Measurements from ENCODE around the gene HABP2.

Gene HABP2

DNA sequence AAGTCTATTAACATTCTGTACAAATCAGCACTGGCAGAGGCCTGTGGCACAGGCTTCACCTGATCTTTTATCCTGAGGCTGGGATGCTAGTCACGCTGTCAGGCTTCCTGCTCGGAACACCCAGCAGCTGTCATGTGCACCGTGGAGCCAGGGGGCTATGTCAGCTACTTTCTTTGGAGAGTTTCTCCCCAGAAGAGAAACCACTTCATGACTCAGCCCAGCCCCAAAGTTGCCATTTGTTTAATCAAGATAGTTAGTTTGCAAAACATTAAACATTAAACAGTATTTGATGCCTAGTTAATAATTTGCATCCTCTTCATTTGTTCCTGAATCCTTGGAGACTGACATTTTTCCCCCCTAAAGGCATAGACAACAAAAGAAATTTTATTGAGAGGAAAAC, at the start of gene HABP2:
TSS of gene HABP2 (plus strand) at position 353 of the 400 bp plus-strand sequence. CDS start 69 bp downstream, outside the sequence.
- Histone ChIP-seq H3K4me2 (no peak within 1 kb of the TSS), H3K36me3 (no peaks in the 10 kb centered on the region), H3K4me3 (no peak within 1 kb of the TSS), H3K9me3 (no peaks in the 10 kb centered on the region), H3K4me1 (peaks cover 21% of the 10 kb centered on the region), H4K20me1 (no peaks in the 10 kb centered on the region), H3K9ac (no peak within 1 kb of the TSS), H3K27ac (no peak within 1 kb of the TSS), H3K27me3 (no peaks in the 10 kb centered on the region)
- no peak for TF ChIP-seq Cebpa-rat (IDR thresholded peaks at IDR 0.05)

DNA sequence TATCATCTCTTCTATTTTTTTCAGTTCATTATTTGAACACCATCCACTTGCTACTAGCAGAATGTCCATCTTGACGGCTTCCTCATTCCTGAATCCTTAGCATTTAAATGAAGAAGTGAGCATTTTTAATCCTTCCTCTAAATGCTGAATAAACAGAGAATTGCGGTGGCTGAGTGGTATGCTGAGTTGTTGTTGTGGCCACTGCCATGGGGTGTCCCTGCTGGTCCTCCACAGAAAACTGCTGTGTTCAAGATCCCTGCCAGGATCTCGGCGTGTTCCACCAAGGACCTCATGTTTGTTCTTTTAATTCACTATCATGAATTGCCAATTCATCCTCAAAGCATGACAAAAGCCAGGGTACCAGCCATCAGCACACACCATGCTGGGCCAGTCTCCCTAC, 48.9 kb upstream of the HABP2 start:
- H3K27ac ChIP-seq: no peak overlapping the region
- no peaks in the 10 kb centered on the region for H3K9me3 ChIP-seq
- TF ChIP-seq Cebpa-rat (IDR thresholded peaks at IDR 0.05): no peak
- H3K4me1 ChIP-seq: peaks cover 4% of the 10 kb centered on the region; the same call in 1 of the 2 replicates
- H3K4me3 ChIP-seq: no peak overlapping the region
- no peaks in the 10 kb centered on the region for H3K27me3 ChIP-seq
- H3K36me3 ChIP-seq: no peaks in the 10 kb centered on the region
- no peaks in the 10 kb centered on the region for H4K20me1 ChIP-seq
- H3K4me2 ChIP-seq: no peak overlapping the region
- no peak overlapping the region for H3K9ac ChIP-seq

DNA sequence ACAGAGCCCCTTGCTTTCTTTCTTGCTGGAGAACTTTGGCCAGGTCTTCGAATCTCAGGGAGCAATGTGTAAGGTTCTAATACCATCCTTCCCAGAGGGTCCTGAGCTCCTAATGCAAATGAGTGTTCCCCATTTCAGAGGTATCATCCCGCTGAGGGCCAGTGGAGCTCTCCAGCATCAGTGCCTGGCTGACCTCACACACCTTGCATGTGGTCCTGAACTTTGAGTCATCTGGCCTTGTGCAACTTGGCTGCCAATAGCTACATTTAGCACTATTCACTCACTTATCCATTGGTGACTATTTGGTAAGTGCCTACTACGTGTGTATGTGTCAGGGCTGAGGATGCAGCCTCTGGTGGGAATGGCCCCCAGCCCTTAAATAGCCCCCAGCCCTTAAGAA, 48.4 kb upstream of the HABP2 start:
- no peaks in the 10 kb centered on the region for H3K27me3 ChIP-seq
- no peaks in the 10 kb centered on the region for H4K20me1 ChIP-seq
- no peaks in the 10 kb centered on the region for H3K9me3 ChIP-seq
- no peak overlapping the region for H3K27ac ChIP-seq
- no peak overlapping the region for H3K4me3 ChIP-seq
- no peak overlapping the region for H3K9ac ChIP-seq
- H3K4me1 ChIP-seq: no peaks in the 10 kb centered on the region
- no peak overlapping the region for H3K4me2 ChIP-seq
- TF ChIP-seq Cebpa-rat (IDR thresholded peaks at IDR 0.05): no peak
- H3K36me3 ChIP-seq: no peaks in the 10 kb centered on the region

DNA sequence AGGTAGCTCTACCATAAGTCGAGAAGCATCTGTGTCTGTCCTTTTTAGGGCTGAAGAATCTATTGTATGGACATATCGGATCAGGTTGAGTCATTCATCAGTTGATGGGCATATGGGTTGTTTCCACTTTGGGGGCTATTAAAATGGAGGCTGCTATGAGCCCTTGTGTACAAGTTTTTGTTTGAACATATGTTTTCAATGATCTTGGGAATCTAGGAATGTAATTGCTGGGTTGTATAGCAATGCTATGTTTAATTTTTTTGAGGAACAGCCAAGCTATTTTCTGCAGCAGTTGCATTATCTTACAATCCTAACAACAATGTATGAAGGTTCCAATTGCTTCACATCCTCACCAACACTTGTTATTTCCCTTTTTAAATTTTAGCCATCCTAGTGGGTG, 46.4 kb upstream of the HABP2 start:
- no peaks in the 10 kb centered on the region for H3K36me3 ChIP-seq
- H3K4me3 ChIP-seq: no peak overlapping the region
- no peaks in the 10 kb centered on the region for H4K20me1 ChIP-seq
- H3K9ac ChIP-seq: no peak overlapping the region
- H3K27ac ChIP-seq: no peak overlapping the region
- H3K9me3 ChIP-seq: peaks cover 1% of the 10 kb centered on the region; the same call in 1 of the 2 replicates
- no peak for TF ChIP-seq Cebpa-rat (IDR thresholded peaks at IDR 0.05)
- H3K4me2 ChIP-seq: no peak overlapping the region
- H3K27me3 ChIP-seq: no peaks in the 10 kb centered on the region
- H3K4me1 ChIP-seq: no peaks in the 10 kb centered on the region

DNA sequence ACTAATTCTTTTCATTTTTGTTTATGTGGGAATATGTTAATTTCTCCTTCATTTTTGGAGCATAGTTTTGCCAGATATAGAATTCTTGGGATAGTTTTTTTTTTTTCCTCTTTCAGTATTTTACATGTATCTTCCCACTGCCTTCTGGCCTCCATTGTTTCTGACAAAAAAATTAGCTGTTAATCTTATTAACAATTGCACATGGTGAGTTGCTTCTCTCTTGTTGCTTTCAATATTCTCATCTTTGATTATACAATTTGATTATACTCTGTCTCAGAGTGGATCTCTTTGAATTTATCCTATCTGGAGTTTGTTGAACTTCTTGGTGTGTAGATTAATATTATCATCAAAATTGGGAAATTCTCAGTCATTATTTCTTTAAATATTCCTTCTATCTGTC, 41.4 kb upstream of the HABP2 start:
- no peak for TF ChIP-seq Cebpa-rat (IDR thresholded peaks at IDR 0.05)
- H3K36me3 ChIP-seq: no peaks in the 10 kb centered on the region
- H3K27ac ChIP-seq: no peak overlapping the region
- no peaks in the 10 kb centered on the region for H4K20me1 ChIP-seq
- H3K4me3 ChIP-seq: no peak overlapping the region
- no peaks in the 10 kb centered on the region for H3K4me1 ChIP-seq
- no peak overlapping the region for H3K9ac ChIP-seq
- H3K27me3 ChIP-seq: no peaks in the 10 kb centered on the region
- peaks cover 16% of the 10 kb centered on the region; the same call in 1 of the 2 replicates for H3K9me3 ChIP-seq
- no peak overlapping the region for H3K4me2 ChIP-seq

DNA sequence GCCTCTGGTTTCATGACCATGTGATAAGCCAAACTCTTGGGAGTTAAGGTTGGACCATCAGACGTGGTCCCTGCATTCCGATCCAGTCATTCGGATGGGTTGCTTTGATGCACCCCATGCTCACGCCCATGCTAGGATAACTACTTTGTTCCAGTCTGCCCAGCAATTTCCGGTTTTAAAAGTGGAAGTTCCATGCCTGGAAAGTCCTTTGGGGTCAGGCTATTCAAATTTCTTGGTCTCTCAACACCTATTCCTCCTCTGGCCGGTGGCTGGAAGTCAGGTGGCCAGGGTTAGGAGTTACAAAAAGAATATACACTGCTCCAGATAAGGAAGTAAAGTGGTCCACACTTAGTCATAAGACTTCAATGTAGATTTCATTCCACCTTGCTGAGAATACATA, 37.7 kb upstream of the HABP2 start:
- peaks cover 16% of the 10 kb centered on the region; the same call in 1 of the 2 replicates for H3K9me3 ChIP-seq
- H3K4me2 ChIP-seq: no peak overlapping the region
- no peak for TF ChIP-seq Cebpa-rat (IDR thresholded peaks at IDR 0.05)
- H3K4me3 ChIP-seq: no peak overlapping the region
- peaks cover 8% of the 10 kb centered on the region; the same call in 1 of the 2 replicates for H3K4me1 ChIP-seq
- no peak overlapping the region for H3K9ac ChIP-seq
- no peaks in the 10 kb centered on the region for H4K20me1 ChIP-seq
- H3K36me3 ChIP-seq: no peaks in the 10 kb centered on the region
- no peak overlapping the region for H3K27ac ChIP-seq
- H3K27me3 ChIP-seq: no peaks in the 10 kb centered on the region

DNA sequence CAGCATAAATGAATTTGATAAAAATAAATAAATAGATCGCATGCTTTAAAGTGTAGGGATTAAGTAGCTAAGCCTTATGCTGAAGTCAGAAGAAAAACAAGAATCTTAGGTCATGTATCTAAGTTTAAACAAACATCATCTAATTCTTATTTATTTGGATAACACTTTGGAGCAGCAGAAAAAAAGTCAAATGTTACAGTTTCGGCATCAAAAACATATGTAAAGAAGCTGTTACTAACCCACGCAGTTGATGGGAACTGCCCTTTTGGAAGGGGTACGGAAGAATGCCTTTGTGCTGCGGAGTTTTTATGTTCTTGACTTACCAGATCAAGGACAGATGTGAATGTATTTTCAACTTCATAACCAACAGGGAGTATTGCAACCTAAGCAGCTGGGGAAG, 37.3 kb upstream of the HABP2 start:
- no peaks in the 10 kb centered on the region for H3K27me3 ChIP-seq
- no peak for TF ChIP-seq Cebpa-rat (IDR thresholded peaks at IDR 0.05)
- H3K36me3 ChIP-seq: no peaks in the 10 kb centered on the region
- peaks cover 9% of the 10 kb centered on the region; the same call in 1 of the 2 replicates for H3K4me1 ChIP-seq
- H3K4me3 ChIP-seq: no peak overlapping the region
- no peak overlapping the region for H3K4me2 ChIP-seq
- no peak overlapping the region for H3K27ac ChIP-seq
- H3K9ac ChIP-seq: no peak overlapping the region
- no peaks in the 10 kb centered on the region for H4K20me1 ChIP-seq
- H3K9me3 ChIP-seq: peaks cover 16% of the 10 kb centered on the region; the same call in 1 of the 2 replicates

DNA sequence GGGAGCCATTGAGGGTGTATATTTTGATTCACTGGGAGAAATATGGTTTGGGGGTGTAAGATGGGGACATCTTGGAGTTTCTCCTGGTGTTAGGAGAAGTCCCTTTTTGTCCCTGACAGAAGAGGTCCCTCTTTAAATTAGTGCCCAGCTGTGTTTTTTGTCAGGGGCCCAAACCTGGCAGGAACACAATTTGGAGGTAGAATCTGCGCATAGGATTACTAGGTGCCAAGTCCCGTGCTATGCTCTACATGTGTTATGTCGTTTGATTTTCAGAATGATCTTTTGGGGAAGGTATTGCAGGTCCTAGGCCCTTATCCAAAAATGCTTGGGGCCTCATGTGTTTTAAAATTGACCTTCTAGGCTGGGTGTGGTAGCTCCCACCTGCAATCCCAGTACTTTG, 36.8 kb upstream of the HABP2 start:
- no peak for TF ChIP-seq Cebpa-rat (IDR thresholded peaks at IDR 0.05)
- peaks cover 9% of the 10 kb centered on the region; the same call in 1 of the 2 replicates for H3K4me1 ChIP-seq
- no peaks in the 10 kb centered on the region for H3K36me3 ChIP-seq
- no peaks in the 10 kb centered on the region for H3K27me3 ChIP-seq
- no peak overlapping the region for H3K9ac ChIP-seq
- H3K4me2 ChIP-seq: no peak overlapping the region
- no peak overlapping the region for H3K27ac ChIP-seq
- no peaks in the 10 kb centered on the region for H4K20me1 ChIP-seq
- peaks cover 16% of the 10 kb centered on the region; the same call in 1 of the 2 replicates for H3K9me3 ChIP-seq
- no peak overlapping the region for H3K4me3 ChIP-seq

DNA sequence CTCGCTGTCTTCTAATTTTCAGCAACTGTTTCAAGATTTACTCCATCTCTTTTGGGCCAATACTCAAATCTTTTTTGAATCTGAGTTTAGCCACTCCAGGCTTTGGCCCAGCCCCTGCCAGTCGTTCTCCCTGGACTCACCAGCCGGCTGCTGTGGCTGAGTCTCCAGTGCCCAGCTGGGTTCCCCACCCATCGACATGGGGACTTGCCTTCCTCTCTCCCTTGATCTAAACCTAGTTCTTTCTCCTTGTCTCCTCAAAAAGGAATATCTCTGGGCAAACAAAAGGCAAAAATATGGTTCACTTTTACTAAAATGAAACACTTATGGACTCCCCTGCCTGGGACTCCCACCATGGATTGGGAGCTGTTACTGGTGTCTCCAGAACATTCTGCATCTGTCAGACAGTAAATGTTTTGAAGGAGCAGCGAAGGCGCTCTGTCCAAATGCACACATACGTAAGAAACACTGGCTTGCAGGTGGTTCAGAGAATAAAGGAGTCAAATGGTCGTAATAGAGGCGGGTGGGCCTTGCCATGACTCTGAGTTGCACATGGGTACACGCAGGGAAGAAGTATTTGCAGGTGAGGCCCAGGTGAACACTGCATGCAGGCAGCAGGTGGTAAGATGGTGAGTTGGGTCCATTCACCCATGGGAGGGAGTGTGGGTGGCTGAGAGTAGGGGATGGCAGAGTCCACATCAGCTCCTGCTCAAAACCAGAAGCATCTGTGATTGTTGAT, 35.5 kb upstream of the HABP2 start:
- no peak overlapping the region for H3K27ac ChIP-seq
- H3K9me3 ChIP-seq: 0 out of 2 replicates have a peak, but pooled peaks cover 7% of the 10 kb centered on the region
- no peak overlapping the region for H3K4me3 ChIP-seq
- no peaks in the 10 kb centered on the region for H4K20me1 ChIP-seq
- H3K36me3 ChIP-seq: no peaks in the 10 kb centered on the region
- TF ChIP-seq Cebpa-rat (IDR thresholded peaks at IDR 0.05): no peak
- H3K4me1 ChIP-seq: peaks cover 9% of the 10 kb centered on the region; the same call in 1 of the 2 replicates
- no peak overlapping the region for H3K4me2 ChIP-seq
- no peak overlapping the region for H3K9ac ChIP-seq
- H3K27me3 ChIP-seq: no peaks in the 10 kb centered on the region

DNA sequence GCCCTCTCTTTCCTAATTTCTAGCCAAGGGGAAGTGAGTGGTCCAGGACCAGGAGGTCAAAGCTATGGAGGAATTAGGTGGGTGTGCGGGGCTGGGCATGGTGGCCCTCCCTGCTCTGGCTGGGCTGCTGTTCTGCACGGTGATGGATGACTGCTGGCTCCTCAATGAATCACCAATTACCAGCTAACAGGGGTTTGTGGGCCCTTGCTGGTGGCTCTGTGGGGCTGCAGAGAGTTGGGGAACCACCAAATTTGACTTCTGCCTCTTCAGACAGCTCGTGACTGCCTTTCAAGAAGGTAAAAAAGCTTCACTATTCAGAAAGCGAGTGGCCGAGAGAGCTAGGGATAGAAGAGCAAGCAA, 35.0 kb upstream of the HABP2 start:
- Histone ChIP-seq H3K36me3 (no peaks in the 10 kb centered on the region), H3K4me2 (no peak overlapping the region), H3K9ac (no peak overlapping the region), H4K20me1 (no peaks in the 10 kb centered on the region), H3K4me1 (peaks cover 9% of the 10 kb centered on the region; the same call in 1 of the 2 replicates), H3K9me3 (0 out of 2 replicates have a peak, but pooled peaks cover 1% of the 10 kb centered on the region), H3K27me3 (no peaks in the 10 kb centered on the region), H3K4me3 (no peak overlapping the region), H3K27ac (no peak overlapping the region)
- no peak for TF ChIP-seq Cebpa-rat (IDR thresholded peaks at IDR 0.05)
